Parietal lobe (tissue), 1 donor: ENCODE data around the gene SYMPK. TPM values are rescaled to one million over a fixed set of nuclear protein-coding genes. Genes with fewer than 3 reads are reported as not detected.

Experiments used
- total RNA-seq: library from RNA; depleted of rRNA; stranded (reverse); fragments of >200 nt; gene quantifications from one replicate; pipeline ENCODE4 v1.2.3, GENCODE V29; 2014

Gene SYMPK
- 33.5 TPM for total RNA-seq

GRCh38 chr19:45862564-45863334, at the start of gene SYMPK:
SYMPK (minus strand) TSS chr19:45863147; CDS start chr19:45854495, 8,652 bp downstream.

DNA sequence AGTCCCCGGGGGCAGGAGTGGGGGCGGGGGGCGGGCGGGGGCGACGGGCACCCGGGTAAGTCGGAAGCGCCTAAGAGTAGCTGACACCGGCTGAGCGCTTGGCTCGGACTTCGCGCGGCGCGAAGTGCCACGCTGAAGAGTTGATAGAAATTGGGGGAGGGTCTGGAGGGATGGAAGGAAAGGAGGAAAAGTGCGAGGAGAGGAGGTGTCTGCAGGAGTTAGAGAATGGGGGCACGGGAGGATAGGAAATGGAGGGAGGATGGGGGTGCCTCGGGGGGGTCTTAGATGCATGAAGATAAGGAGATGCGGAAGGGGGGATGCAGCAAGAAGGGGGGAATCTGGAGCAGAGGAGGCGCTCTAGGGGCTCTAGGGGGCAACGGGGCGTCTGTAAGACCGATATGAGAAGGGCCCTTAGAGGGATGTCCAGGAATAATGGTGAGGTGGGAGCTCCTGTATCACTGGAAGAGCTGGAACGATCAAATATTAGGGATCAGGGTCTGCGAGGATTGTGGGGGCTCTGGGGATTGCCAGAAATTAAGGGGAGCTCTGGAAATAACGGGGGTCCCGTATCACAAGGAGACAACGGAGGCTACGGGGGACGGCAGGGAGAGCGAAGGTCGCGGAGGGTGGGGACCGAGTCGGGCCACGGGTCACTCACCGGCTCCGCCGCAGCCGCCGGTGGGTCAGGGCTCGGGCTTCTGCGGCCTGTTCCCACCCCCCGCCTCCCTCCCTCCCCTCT, 39.1 kb upstream of the SYMPK start, which contains the start of gene MYPOP:
MYPOP (minus strand) TSS at position 702 of the 739 bp plus-strand sequence. CDS start 840 bp downstream, outside the sequence.

GRCh38 chr19:45885556-45886426, 22.8 kb upstream of the SYMPK start, which contains the start of gene IRF2BP1:
IRF2BP1 (minus strand) TSS chr19:45886141; CDS start chr19:45885774, 367 bp downstream.

GRCh38 chr19:45863840-45864628, 1.1 kb upstream of the SYMPK start, which contains the start of gene FOXA3:
FOXA3 (plus strand) TSS chr19:45864326; CDS start chr19:45864457, 131 bp downstream.

DNA sequence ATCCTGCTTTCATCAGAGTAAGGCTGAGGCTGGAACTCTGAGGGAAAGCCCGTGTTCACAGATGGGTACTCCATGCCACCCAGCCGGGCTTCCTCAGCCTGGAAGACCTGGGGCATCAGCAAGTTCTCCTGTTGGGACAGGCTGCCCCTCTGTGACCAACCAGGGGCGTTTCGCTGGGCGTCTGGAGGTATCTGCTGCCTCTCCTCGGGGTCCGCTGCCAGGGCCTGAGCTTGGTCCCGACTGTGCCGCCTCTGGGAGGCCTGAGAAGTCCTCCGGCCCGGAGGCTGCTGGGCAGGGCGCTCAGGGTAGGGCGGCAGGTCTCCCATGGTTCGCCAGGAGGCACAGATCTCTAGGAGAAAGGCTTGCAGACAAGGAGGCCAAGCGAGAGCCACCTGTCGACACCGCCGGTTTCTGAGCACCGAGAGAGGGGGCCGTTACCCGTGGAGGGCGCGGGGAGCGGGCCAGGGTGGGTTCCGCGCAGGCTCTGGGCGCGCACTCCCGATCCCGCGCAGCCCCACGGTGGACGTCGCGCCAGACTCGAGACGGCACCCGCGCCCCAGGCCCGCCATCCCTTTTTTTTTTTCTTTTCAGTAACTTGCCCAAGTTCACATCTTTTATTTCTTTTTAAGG, 48.0 kb downstream of the SYMPK start, which contains the start of gene RSPH6A:
RSPH6A (minus strand) TSS at position 458 of the 630 bp plus-strand sequence; CDS start at position 326, 132 bp downstream.

DNA sequence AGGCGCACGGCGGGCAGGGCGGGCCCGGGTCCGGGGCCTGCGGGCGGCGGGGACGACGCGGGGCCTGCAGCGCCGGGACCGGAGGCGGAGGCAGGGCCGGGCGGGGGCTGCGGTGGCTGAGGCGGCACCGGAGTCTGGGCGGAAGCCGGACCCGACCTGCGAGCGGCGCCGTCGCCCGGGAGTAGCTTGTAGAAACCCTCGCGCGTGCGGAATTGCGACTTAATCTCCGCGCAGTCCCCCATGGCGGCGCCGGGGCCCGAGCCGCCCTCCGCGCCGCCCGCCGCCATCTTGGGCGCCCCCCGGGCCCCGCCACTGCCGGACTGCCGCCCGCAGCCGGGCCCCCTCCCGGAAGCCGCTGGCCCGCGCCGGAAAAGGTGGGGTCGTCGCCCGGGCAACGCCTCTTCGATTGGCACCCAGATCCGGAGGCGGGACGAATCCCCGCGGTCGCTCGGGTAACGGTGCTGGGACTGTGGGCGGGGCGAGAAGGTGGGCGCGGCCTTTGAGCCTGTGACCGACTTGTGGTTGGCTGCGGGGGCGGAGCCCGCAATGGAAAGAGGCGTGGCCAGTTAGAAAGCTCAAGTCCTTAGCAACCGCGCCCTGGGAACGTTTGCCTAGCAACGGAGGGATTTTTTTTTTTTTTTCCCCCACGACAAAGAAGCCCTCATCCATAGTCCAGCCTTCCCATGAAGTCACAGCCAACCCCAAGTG, 70.3 kb downstream of the SYMPK start, which contains the start of gene DMWD:
DMWD (minus strand) TSS at position 376 of the 708 bp plus-strand sequence; CDS start at position 287, 89 bp downstream.

GRCh38 chr19:45782162-45782691, 80.7 kb downstream of the SYMPK start, which contains the start of gene DMPK:
DMPK (minus strand) TSS chr19:45782490; CDS start chr19:45782352, 138 bp downstream.

GRCh38 chr19:45768984-45769782, 93.8 kb downstream of the SYMPK start, which contains the start of gene SIX5:
SIX5 (minus strand) TSS chr19:45769252; CDS start chr19:45768844, 408 bp downstream.

Other genes starting within 250 kb of the SYMPK start
- gene EML2, start 223.8 kb downstream of the SYMPK start, total RNA-seq, result 55.1 TPM
- gene GIPR, start 194.9 kb downstream of the SYMPK start, total RNA-seq, result 0.31 TPM
- gene SNRPD2, start 171.2 kb downstream of the SYMPK start, total RNA-seq, result 84.5 TPM
- 4.7 TPM for gene QPCTL, start 170.5 kb downstream of the SYMPK start, total RNA-seq
- 14.7 TPM for gene FBXO46, start 132.3 kb downstream of the SYMPK start, total RNA-seq
- gene MEIOSIN, start 129.7 kb downstream of the SYMPK start, total RNA-seq, result not detected
- 0.63 TPM for gene SIX5, start 93.9 kb downstream of the SYMPK start, total RNA-seq
- gene DMPK, start 80.7 kb downstream of the SYMPK start, total RNA-seq, result 36.0 TPM
- gene DMWD, start 70.3 kb downstream of the SYMPK start, total RNA-seq, result 85.8 TPM
- gene RSPH6A, start 47.8 kb downstream of the SYMPK start, total RNA-seq, result 0.31 TPM
- not detected for gene FOXA3, start 1.2 kb upstream of the SYMPK start, total RNA-seq
- gene IRF2BP1, start 23.0 kb upstream of the SYMPK start, total RNA-seq, result 28.8 TPM
- gene MYPOP, start 39.5 kb upstream of the SYMPK start, total RNA-seq, result 1.9 TPM
- gene NANOS2, start 51.6 kb upstream of the SYMPK start, total RNA-seq, result not detected
- gene NOVA2, start 110.7 kb upstream of the SYMPK start, total RNA-seq, result 28.2 TPM
- gene CCDC61, start 132.3 kb upstream of the SYMPK start, total RNA-seq, result 4.4 TPM
- not detected for gene PGLYRP1, start 159.9 kb upstream of the SYMPK start, total RNA-seq
- 4.1 TPM for gene IGFL4, start 177.9 kb upstream of the SYMPK start, total RNA-seq